Subcutaneous adipose tissue (tissue), 4 donors: ENCODE measurements around the gene ARPC2. TPM values are rescaled to one million over a fixed set of nuclear protein-coding genes. Genes with fewer than 3 reads are reported as not detected.

Experiments
- total RNA-seq, 4 donors: library from RNA; depleted of rRNA; stranded (reverse); fragments of >200 nt; gene quantifications; one replicate each; pipeline ENCODE4 v1.1.0, GENCODE V29; 2016
- TF ChIP-seq, protein P1 (sequence below): fragments of 450-650 bp; IDR thresholded peaks from one replicate; pipeline ENCODE4 v1.5.1; 2016; ENCODE audit warnings: low read depth, mild to moderate bottlenecking, control low read depth, antibody characterized with exemption, moderate library complexity

The ARPC2 gene
- total RNA-seq, 4 donors from 2014 or later = 273 to 501 (median 341) TPM

DNA sequence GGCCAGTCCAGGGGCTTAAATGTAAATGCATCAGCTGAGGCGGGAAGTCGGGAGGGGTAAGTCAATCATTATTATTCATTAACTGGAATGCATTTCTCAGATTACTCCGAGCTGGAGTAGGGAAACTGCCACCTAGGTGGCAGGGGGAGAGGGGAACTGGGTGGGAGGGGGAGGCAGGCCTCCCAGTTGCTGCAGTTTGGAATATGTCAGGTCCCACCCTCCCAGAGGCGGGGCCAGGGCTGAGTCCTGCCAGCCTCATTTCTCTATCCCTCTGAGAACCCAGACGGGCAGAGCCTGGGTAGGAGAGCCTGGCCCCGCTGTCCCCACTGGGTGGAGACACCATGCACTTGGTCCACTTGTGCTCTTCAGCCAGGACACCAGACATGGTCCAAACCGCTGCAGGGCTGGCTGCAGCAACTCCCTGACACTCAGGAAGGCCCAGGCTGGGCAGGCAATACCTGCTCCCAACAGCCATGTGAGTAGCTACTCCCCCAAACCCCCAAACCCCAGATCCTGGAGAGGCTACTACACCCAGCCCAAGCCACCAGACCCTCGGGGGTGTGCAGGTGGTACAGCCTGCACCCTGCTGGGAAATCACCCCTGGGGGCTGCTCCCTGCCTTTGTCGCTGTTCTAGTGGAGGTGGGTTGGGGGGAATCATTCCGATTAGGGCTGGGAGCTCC, 43.9 kb downstream of the ARPC2 start, which contains the start of gene GPBAR1:
GPBAR1 (plus strand) TSS at position 274 of the 681 bp plus-strand sequence. CDS start 1,710 bp downstream, outside the sequence.
- TF ChIP-seq, protein P1, sequence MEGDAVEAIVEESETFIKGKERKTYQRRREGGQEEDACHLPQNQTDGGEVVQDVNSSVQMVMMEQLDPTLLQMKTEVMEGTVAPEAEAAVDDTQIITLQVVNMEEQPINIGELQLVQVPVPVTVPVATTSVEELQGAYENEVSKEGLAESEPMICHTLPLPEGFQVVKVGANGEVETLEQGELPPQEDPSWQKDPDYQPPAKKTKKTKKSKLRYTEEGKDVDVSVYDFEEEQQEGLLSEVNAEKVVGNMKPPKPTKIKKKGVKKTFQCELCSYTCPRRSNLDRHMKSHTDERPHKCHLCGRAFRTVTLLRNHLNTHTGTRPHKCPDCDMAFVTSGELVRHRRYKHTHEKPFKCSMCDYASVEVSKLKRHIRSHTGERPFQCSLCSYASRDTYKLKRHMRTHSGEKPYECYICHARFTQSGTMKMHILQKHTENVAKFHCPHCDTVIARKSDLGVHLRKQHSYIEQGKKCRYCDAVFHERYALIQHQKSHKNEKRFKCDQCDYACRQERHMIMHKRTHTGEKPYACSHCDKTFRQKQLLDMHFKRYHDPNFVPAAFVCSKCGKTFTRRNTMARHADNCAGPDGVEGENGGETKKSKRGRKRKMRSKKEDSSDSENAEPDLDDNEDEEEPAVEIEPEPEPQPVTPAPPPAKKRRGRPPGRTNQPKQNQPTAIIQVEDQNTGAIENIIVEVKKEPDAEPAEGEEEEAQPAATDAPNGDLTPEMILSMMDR = no peak

DNA sequence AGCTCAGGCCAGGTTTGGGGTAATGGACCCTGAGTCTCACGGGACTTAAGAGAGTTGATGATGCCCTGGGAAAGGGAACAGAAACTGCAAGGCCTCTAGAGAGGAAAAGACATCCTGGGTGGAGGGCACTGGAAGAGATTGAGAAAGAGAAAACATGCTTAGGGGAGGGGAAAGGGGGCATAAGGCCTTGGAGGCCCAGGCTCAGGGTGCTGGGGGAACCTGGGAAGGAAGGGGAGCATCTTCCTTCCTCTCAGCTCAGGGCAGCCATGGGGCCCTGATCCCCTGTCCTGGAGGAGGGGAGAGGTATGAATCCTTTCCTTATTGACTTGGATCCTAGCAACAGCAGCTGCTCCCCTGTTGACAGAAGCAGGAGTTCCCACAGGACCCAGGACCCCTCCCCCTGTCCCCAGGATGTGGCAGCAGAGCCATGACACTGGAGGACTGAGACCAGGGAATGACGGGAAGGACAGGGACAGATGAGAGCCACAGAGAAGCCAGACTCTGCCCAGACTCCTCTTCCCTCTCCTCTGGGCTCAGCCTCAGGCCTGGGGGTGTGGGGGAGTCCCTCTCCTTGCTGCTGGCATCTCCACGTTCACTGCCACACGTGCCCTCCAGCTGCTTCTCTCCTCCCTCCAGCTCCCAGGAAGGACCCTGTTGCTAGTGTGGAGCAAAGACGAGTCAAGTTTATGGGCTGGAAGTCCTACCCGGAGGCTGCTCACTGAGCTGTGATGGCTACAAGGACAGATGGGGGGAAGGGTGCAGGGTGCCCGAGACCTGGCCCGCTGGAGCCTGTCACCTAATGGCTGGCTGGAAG, 44.6 kb downstream of the ARPC2 start:
- TF ChIP-seq, protein P1 = no peak

DNA sequence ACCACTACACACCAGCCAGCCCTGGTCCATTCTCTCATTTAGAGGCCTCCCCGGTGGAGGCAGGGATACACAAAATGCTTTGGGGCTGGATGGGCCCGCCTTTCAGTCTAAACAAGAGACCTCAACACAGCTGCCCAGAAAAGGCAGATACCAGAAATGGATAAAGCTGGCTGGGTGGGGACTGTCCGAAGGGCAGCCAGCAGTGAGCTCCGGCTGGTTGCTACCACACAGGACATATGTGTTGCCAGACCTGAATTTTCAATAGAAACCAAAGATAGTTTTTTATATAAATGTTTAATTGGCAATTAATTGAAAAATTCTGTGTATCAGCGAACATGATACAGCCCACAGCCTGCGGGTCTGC, 45.2 kb downstream of the ARPC2 start:
- TF ChIP-seq, protein P1 = no peak

DNA sequence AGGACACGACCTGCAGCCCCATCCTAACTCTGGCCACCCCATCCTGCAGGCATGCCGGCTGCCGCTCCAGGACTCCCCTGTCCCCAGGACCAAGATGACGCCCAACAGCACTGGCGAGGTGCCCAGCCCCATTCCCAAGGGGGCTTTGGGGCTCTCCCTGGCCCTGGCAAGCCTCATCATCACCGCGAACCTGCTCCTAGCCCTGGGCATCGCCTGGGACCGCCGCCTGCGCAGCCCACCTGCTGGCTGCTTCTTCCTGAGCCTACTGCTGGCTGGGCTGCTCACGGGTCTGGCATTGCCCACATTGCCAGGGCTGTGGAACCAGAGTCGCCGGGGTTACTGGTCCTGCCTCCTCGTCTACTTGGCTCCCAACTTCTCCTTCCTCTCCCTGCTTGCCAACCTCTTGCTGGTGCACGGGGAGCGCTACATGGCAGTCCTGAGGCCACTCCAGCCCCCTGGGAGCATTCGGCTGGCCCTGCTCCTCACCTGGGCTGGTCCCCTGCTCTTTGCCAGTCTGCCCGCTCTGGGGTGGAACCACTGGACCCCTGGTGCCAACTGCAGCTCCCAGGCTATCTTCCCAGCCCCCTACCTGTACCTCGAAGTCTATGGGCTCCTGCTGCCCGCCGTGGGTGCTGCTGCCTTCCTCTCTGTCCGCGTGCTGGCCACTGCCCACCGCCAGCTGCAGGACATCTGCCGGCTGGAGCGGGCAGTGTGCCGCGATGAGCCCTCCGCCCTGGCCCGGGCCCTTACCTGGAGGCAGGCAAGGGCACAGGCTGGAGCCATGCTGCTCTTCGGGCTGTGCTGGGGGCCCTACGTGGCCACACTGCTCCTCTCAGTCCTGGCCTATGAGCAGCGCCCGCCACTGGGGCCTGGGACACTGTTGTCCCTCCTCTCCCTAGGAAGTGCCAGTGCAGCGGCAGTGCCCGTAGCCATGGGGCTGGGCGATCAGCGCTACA, 45.9 kb downstream of the ARPC2 start:
- TF ChIP-seq, protein P1 = no peak

DNA sequence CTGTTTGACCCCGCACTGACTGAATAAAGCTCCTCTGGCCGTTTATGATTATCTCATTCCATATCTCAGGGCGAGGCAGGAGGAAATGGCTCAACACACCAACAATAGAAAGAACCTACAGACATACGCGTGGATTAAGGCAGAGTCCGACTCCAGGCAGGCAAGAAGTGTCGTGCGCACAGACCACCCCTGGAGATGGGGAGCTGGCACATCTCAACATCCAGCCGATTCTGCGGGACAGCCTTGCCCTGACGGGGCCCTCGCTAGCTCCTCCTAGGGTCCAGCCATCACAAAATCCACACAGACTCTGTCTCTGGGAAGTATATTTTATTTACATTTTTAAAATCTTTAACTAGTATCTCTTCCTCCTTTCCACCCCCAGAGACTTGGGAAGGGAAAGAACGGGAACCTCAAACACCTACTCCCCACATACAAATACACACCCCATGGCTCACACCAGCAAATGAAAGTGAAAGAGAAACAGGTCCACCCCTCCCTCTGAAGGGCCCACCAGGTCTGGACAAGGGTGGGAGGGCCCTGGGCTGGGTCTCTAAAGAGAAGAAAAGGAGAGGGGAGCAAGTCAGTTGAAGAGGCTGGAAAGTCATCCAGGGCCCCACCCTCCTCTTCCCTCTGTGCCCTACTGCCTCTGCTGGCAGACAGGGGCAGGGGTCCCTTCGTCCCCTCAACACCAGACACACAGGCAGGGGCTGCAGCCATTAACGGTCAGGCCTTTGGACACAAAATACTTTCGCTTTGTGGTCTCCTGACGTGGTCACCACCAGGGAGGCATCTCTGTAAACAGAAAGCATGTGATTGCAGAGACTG, 47.0 kb downstream of the ARPC2 start:
- TF ChIP-seq, protein P1 = no peak

DNA sequence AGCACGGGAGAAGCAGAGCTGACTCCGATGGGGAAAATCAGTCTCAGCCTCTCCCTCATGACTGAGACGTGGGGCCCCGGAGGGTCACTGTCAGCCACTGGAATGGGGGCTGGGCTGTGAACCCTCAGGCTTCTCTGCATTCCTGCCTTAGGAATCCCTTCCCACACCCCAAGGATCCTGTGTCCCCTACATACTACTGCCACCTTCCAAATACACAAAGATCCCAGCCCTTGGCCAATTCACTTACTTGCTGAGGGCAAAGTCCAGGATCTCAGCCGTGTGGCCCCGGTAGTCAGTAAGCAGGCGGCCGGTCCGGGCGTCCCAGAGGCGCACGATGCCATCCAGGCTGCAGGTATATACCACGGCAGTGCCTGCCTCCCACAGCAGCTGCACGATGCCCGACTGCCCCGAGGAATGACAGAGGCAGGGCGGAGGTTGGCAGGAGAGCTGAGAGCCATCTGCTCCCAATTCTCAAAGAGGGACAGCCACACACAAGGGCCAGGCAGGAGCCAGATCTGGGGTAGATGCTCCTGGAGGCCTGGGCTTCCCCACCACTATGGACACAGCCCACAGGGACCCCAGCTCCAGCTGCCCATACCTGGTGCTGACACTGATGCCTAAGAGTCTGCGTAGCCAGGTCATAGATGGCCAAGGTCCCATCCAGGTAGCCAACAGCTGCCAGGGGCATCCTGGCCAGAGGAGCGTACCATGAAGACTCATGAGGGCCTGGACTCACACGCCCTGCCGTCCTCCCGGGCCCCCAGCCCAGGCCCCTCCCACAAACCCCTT, 48.0 kb downstream of the ARPC2 start:
- TF ChIP-seq, protein P1 = no peak
